Vagina (tissue), 2 donors: ENCODE measurements around the gene CCDC9B. TPM values are rescaled to one million over a fixed set of nuclear protein-coding genes. Genes with fewer than 3 reads are reported as not detected.

Source experiments
- DNase-seq, 2 donors: peaks; one replicate each; pipeline ENCODE4 v3.0.0-alpha.2; 2017; ENCODE audit errors: extremely low spot score in 2 of 2
- H3K27ac ChIP-seq: fragments of 200-600 bp; sonication (generic); one replicate; pipeline ENCODE4 v1.5.1; 2019
- H3K27me3 ChIP-seq: fragments of 200-600 bp; sonication (generic); one replicate; pipeline ENCODE4 v1.5.1; 2019
- H3K36me3 ChIP-seq, 2 donors: fragments of 200-600 bp; sonication (generic); one replicate each; pipeline ENCODE4 v1.5.1; 2017 to 2019
- H3K4me1 ChIP-seq: fragments of 200-600 bp; sonication (generic); one replicate; pipeline ENCODE4 v1.5.1; 2019
- H3K4me3 ChIP-seq, 2 donors: fragments of 200-600 bp; sonication (generic); 1 replicate in 1 of 2; 2 replicates in 1 of 2; pipeline ENCODE4 v1.5.1; 2016 to 2019
- H3K9me3 ChIP-seq: fragments of 200-600 bp; sonication (generic); one replicate; pipeline ENCODE4 v1.5.1; 2019
- POLR2A ChIP-seq, 2 donors: fragments of 450-650 bp; IDR thresholded peaks; one replicate each; pipeline ENCODE4 v1.6.1; 2017; ENCODE audit warnings: antibody characterized with exemption in 2 of 2, mild to moderate bottlenecking in 2 of 2, moderate library complexity in 2 of 2
- POLR2AphosphoS5 ChIP-seq, 2 donors: sonication (generic); formaldehyde crosslinking; IDR thresholded peaks; one replicate each; pipeline ENCODE4 v1.9.0; 2017; ENCODE audit warnings: antibody characterized with exemption in 2 of 2, mild to moderate bottlenecking in 2 of 2, low read depth in 1 of 2; ENCODE audit not compliant: insufficient read depth in 1 of 2
- intact Hi-C: fragments of 100-400 bp; cut with DNase I; formaldehyde crosslinking; loops from one replicate; pipeline ENCODE4 v1.15.1; 2023
- total RNA-seq: library from RNA; depleted of rRNA; stranded (reverse); fragments of >200 nt; gene quantifications from one replicate; pipeline ENCODE4 v1.2.3, GENCODE V29; 2016
- TF ChIP-seq, protein P1 (sequence below), 3 experiments: fragments of 450-650 bp in 2 of 3; fragments of 200-600 bp in 1 of 3; sonication (generic) in 1 of 3; IDR thresholded peaks; one replicate each; pipeline ENCODE4 v1.5.1; 2017 to 2019; ENCODE audit warnings: antibody characterized with exemption in 3 of 3, mild to moderate bottlenecking in 2 of 3, moderate library complexity in 2 of 3

CCDC9B gene
- total RNA-seq, 1 donor from 2014 or later = 16.0 TPM

DNA sequence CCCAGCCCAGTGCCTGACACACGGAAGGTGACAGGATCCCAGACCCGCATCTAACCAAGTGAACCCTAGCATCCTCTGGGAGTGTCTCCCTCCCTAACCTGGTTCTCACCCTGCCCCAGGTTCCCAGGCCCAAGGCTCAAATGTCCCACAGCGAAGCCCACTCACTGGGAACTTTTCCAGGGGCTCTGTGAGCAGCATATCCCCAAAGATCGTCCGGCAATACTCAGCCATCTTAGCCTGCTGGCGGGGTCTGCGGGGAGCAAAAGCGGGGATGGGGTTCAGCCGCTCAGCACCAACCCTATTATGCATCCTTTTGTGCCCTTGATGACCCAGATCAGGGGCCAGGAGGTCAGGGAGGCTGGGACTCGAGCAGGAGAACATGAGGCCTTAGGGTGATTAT, 43.4 kb downstream of the CCDC9B start:
- DNase-seq = no peak
- no peaks in the 10 kb centered on the region for H3K4me1 ChIP-seq
- no peak for TF ChIP-seq POLR2AphosphoS5 (IDR thresholded peaks at IDR 0.05; ENCODE audit: insufficient read depth in 1 of 2, low read depth in 1 of 2)
- TF ChIP-seq, protein P1, sequence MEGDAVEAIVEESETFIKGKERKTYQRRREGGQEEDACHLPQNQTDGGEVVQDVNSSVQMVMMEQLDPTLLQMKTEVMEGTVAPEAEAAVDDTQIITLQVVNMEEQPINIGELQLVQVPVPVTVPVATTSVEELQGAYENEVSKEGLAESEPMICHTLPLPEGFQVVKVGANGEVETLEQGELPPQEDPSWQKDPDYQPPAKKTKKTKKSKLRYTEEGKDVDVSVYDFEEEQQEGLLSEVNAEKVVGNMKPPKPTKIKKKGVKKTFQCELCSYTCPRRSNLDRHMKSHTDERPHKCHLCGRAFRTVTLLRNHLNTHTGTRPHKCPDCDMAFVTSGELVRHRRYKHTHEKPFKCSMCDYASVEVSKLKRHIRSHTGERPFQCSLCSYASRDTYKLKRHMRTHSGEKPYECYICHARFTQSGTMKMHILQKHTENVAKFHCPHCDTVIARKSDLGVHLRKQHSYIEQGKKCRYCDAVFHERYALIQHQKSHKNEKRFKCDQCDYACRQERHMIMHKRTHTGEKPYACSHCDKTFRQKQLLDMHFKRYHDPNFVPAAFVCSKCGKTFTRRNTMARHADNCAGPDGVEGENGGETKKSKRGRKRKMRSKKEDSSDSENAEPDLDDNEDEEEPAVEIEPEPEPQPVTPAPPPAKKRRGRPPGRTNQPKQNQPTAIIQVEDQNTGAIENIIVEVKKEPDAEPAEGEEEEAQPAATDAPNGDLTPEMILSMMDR (IDR thresholded peaks at IDR 0.05) = no peak
- no peak for TF ChIP-seq POLR2A (IDR thresholded peaks at IDR 0.05)
- intact Hi-C loops = no loop called here
- no peak overlapping the region for H3K4me3 ChIP-seq
- no peak overlapping the region for H3K27ac ChIP-seq
- no peaks in the 10 kb centered on the region for H3K27me3 ChIP-seq
- H3K9me3 ChIP-seq = no peaks in the 10 kb centered on the region
- H3K36me3 ChIP-seq = no peaks in the 10 kb centered on the region

DNA sequence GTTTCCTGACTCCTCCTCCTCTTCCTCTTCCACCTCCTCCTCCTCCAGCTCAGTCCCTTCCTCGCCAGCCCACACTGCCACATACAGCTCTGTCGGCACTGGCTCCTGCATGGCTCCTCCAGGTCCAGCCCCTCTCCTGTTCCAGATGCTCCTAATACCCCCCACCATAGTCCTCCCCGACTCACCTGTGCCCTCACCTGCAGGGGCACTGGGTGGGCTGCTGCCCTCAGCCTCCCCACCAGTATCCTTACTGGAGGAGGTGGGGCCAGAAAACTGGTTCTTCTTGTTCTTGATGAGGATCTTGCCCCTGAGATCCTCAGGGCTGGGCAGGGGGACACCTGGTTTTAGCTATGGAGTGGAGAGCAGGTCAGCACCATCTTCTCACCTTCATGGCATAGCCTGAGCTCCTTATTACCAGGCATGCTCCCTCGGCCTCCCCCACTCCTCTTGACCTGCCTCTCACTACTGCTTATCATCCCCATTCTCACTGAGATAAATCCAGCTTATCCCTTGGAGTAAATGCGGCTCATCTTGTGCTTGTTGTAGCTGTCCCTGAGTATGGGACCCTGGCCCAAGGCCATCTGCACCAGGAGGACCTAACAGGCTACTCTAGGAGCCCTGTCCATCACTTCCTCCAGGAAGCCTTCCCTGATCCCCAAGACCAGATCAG, 44.0 kb downstream of the CCDC9B start:
- H3K27ac ChIP-seq = no peak overlapping the region
- DNase-seq = no peak
- H3K27me3 ChIP-seq = no peaks in the 10 kb centered on the region
- no peaks in the 10 kb centered on the region for H3K36me3 ChIP-seq
- H3K4me3 ChIP-seq = no peak overlapping the region
- intact Hi-C loops = no loop called here
- peaks cover 1% of the 10 kb centered on the region for H3K4me1 ChIP-seq
- no peak for TF ChIP-seq POLR2A (IDR thresholded peaks at IDR 0.05)
- TF ChIP-seq, protein P1 (IDR thresholded peaks at IDR 0.05) = no peak
- TF ChIP-seq POLR2AphosphoS5 (IDR thresholded peaks at IDR 0.05; ENCODE audit: insufficient read depth in 1 of 2, low read depth in 1 of 2) = no peak
- H3K9me3 ChIP-seq = no peaks in the 10 kb centered on the region

DNA sequence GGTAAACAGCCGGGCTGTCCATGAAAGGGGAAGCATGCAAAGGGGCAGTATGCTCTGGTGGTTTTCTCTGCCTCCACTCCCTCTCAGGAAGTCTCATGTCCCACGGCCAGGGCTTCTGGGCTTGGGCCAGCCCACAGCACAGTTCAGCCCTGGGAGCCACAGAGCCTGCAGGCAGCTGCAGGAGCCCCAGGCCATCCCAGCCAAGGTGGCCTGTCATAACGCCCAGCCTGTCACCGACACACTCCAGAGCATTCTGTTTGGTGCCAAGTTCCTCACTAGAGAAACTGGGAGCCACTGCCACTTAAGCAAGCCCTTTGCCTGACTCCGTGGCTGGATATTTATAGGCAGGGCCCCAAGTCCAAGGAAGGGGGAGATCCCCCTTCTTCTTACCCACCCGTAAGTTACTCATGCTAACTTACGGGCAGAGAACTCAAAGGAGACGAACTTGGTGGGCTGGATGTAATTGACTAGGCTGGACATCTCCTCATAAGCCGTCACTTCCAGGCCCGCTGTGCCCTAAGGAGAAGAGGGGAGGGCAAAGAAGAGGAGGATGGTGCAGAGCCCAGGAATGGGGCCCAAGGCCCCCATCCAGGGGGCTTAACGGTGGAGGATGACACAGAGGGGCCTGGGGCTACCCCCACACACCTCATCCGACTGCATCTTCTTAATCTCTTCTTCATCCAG, 44.7 kb downstream of the CCDC9B start:
- H3K9me3 ChIP-seq = no peaks in the 10 kb centered on the region
- H3K36me3 ChIP-seq = no peaks in the 10 kb centered on the region
- no peak overlapping the region for H3K27ac ChIP-seq
- H3K4me1 ChIP-seq = peaks cover 8% of the 10 kb centered on the region
- no peaks in the 10 kb centered on the region for H3K27me3 ChIP-seq
- no peak overlapping the region for H3K4me3 ChIP-seq
- no peak for DNase-seq
- intact Hi-C loops = no loop called here
- TF ChIP-seq POLR2AphosphoS5 (IDR thresholded peaks at IDR 0.05; ENCODE audit: insufficient read depth in 1 of 2, low read depth in 1 of 2) = no peak
- TF ChIP-seq, protein P1 (IDR thresholded peaks at IDR 0.05) = no peak
- no peak for TF ChIP-seq POLR2A (IDR thresholded peaks at IDR 0.05)

DNA sequence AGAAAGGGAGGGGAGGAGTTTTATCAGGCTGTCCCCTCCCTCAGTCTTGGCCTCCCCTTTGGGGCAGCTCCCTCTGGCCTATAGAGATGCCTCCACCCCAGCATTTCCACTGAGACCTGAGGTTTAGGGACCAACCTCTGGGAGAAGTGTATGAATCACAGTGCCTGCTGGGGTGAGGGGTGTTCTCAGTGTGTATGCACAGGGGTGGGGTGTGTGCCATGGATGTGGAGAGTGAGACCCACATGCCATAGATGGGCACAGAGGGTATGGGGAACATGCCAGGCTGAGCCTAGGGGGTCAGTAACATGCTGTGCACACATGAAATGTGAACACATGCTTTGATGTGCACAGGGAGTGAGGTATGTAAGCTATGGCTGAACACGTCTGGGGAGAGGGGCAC, 45.4 kb downstream of the CCDC9B start:
- intact Hi-C loops = no loop called here
- DNase-seq = no peak
- TF ChIP-seq POLR2AphosphoS5 (IDR thresholded peaks at IDR 0.05; ENCODE audit: insufficient read depth in 1 of 2, low read depth in 1 of 2) = no peak
- H3K9me3 ChIP-seq = no peaks in the 10 kb centered on the region
- no peaks in the 10 kb centered on the region for H3K27me3 ChIP-seq
- H3K36me3 ChIP-seq = no peaks in the 10 kb centered on the region
- no peak overlapping the region for H3K4me3 ChIP-seq
- no peak overlapping the region for H3K27ac ChIP-seq
- H3K4me1 ChIP-seq = peaks cover 14% of the 10 kb centered on the region

DNA sequence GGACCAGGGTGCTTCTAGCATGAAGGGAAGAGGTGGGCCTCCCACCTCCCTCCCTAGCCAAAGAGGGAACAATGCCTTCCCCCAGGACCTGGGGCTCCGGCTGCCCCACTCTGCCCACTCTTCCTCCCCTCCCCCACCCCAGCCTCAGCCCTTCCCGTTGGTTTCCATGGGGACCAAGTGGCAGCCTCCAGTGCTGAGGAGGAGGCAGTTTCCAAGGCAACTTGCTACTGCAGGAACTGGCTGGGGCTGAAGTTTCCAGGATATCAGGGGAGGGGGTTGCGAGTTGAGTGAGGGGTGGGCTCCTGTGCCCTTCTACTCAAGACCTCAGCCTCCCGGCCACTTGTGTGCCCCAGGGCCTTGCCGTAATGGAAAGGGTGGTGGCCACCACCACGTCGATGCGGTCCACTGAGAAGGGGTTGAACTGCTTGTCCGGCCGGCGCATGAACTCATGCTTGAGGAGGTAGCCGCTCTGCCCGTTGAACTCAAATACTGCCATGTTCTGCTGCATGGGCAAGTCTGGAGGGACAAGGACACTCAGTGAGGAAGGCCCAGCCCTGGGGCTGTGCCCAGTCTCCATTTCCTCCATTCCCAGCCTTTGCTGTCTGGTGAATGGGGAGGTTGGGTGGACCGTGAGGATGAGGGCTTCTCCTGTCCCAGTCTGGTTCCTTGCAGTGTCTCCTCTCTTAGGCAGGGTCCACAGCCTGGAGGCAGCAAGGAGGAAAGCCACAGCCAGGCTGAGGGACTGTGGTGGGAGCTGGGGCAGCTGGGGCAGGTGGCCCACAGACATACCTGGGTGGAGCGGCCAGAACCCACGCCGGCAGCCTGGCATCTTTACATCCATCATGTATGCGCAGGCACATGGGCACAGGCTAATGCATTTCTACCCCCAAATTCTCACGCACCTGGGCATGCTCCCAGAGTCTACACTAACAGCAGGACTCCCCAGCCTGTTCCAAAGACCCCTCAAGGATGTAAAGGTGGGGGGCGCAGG, 46.5 kb downstream of the CCDC9B start:
- no peak overlapping the region for H3K4me3 ChIP-seq

More for the DNA sequence above, 46.5 kb downstream of the CCDC9B start:
- TF ChIP-seq, protein P1 (IDR thresholded peaks at IDR 0.05) = no peak
- TF ChIP-seq POLR2AphosphoS5 (IDR thresholded peaks at IDR 0.05; ENCODE audit: insufficient read depth in 1 of 2, low read depth in 1 of 2) = no peak
- TF ChIP-seq POLR2A (IDR thresholded peaks at IDR 0.05) = no peak
- H3K27me3 ChIP-seq = no peaks in the 10 kb centered on the region
- DNase-seq = no peak
- no peaks in the 10 kb centered on the region for H3K36me3 ChIP-seq
- peaks cover 14% of the 10 kb centered on the region for H3K4me1 ChIP-seq
- intact Hi-C loops = no loop called here
- H3K9me3 ChIP-seq = no peaks in the 10 kb centered on the region
- no peak overlapping the region for H3K27ac ChIP-seq
